Subcutaneous abdominal adipose tissue (tissue), 5 donors: ENCODE measurements around the gene ADH1B.

Experiments
- H3K27ac ChIP-seq: one replicate; pipeline ENCODE4 v1.7.0; 2013; ENCODE audit warnings: low read depth, mild to moderate bottlenecking, inconsistent platforms, low read length, moderate library complexity
- H3K27me3 ChIP-seq, 5 donors: one replicate each; pipeline ENCODE4 v1.7.0; 2013; ENCODE audit warnings: low read length in 5 of 5, inconsistent platforms in 1 of 5; ENCODE audit not compliant: control insufficient read depth in 5 of 5, insufficient read depth in 4 of 5
- H3K36me3 ChIP-seq, 5 donors: one replicate each; pipeline ENCODE4 v1.7.0; 2013; ENCODE audit warnings: low read length in 5 of 5; ENCODE audit not compliant: control insufficient read depth in 5 of 5, insufficient read depth in 5 of 5
- H3K4me1 ChIP-seq, 5 donors: one replicate each; pipeline ENCODE4 v1.7.0; 2013; ENCODE audit warnings: low read length in 5 of 5, mild to moderate bottlenecking in 3 of 5, moderate library complexity in 1 of 5; ENCODE audit not compliant: control insufficient read depth in 5 of 5, insufficient read depth in 5 of 5
- H3K4me3 ChIP-seq, 5 donors: one replicate each; pipeline ENCODE4 v1.7.0; 2013; ENCODE audit warnings: low read length in 5 of 5, low read depth in 1 of 5
- H3K9ac ChIP-seq, 5 donors: one replicate each; pipeline ENCODE4 v1.7.0; 2013; ENCODE audit warnings: low read length in 5 of 5, mild to moderate bottlenecking in 4 of 5, moderate library complexity in 3 of 5
- H3K9me3 ChIP-seq, 5 donors: one replicate each; pipeline ENCODE4 v1.7.0; 2013; ENCODE audit warnings: low read length in 5 of 5; ENCODE audit not compliant: control insufficient read depth in 5 of 5
- donor health status: healthy.
- donor health status: healthy.
- donor health status: healthy.
- donor health status: healthy.
- donor health status: healthy.

ADH1B gene

DNA sequence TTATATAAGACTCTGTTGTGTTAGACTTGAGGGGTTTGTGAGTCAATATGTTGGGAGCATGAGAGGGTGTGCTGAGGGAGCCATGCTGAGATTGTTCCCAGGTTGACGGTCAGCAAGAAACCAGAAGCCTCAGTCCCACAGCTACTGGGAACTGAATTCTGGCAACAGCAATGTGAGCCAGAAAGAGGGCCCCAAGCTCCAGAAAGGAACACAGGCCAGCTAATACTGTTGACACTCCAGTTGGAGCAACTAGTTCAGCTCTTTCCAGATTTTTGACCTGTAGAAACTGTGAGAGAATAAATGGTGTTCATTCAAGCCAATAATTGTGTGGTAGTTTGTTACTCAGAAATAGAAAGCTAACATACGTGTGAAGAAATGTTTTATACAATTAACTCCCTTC lies 47.5 kb downstream of the ADH1B start:
- Histone ChIP-seq H3K4me1 (peaks cover 0 to 5% (median 0%) of the 10 kb centered on the region in 5 donors), H3K27ac (no peak overlapping the region), H3K9me3 (no peaks in the 10 kb centered on the region), H3K9ac (no peak overlapping the region), H3K27me3 (no peaks in the 10 kb centered on the region), H3K4me3 (no peak overlapping the region), H3K36me3 (no peaks in the 10 kb centered on the region)

GRCh38 chr4:99264927-99265326 lies 56.3 kb downstream of the ADH1B start:
- Histone ChIP-seq H3K4me1 (no peaks in the 10 kb centered on the region), H3K9me3 (no peaks in the 10 kb centered on the region), H3K36me3 (no peaks in the 10 kb centered on the region), H3K27me3 (no peaks in the 10 kb centered on the region), H3K27ac (no peak overlapping the region), H3K4me3 (no peak overlapping the region), H3K9ac (no peak overlapping the region)
